Activated T-cell treated with anti-CD3 and anti-CD28 coated beads for 48 hours (primary cell): ENCODE data around the gene MBOAT2.
"Not testable (repeated sequence)": the region's sequence is repeated elsewhere in the genome, so short reads cannot be mapped to it uniquely, and the experiment has no call there.

Experiments
- DNase-seq: peaks from one replicate; pipeline ENCODE4 v3.0.0-alpha.2; 2020; ENCODE audit warnings: low read depth

The MBOAT2 gene

DNA sequence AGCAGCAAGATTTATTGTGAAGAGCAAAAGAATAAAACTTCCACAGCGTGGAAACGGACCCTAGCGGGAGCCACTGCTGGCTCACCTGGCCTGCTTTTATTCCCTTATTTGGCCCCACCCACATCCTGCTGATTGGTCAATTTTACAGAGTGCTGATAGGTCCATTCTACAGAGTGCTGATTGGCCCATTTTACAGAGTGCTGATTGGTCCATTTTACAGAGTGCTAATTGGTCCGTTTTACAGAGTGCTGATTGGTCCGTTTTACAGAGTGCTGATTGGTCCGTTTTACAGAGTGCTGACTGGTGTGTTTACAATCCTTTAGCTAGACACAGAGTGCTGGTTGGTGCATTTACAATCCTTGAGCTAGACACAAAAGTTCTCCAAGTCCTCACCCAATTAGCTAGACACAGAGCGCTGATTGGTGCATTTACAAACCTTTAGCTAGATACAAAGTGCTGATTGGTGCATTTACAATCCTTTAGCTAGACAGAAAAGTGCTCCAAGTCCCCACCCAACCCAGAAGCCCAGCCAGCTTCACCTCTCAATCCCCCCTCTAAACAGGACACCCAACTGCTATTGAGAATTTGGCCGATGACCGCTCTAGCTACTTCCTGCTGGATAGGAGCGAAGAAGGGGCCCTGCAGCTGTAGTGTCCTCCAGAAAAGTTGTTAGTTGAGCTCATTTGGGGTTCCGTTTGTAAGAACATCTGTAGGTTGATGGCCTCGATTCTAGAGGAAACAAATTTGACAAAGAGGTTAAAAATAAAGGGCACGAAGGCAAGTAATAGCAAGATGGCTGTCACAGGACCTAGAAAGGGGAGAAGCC lies 108.2 kb downstream of the MBOAT2 start:
- DNase-seq, result not testable (repeated sequence)

DNA sequence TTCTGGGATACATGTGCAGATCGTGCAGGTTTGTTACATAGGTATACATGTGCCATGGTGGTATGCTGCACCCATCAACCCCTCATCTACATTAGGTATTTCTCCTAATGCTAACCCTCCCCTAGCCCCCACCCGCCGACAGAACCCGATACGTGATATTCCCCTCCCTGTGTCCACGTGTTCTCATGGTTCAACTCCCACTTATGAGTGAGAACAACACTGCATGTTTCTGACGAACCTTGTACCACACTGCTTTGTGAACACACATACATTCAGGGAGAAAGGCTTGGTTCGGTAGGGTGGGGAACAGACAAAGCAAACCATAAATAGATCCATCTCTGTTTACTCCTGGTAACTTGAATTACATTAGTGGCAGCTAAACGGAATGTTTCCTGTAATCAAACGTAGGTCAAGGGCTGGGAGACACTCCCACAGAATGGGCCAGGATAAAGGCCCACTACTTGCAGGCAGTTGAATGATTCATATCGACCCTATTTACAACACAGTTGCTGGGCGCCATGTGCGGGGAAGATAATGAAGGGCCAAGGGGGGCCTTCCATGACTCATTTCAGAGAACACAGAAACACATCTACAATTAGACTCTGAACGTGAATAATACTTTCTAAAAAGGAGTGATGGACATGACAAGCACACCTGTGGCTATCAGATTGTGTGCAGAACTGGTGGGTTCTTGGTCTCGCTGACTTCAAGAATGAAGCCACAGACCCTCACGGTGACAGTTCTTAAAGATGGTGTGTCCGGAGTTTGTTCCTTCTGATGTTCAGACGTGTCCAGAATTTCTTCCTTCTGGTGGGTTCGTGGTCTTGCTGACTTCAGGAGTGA lies 109.3 kb downstream of the MBOAT2 start:
- DNase-seq, result no peak

DNA sequence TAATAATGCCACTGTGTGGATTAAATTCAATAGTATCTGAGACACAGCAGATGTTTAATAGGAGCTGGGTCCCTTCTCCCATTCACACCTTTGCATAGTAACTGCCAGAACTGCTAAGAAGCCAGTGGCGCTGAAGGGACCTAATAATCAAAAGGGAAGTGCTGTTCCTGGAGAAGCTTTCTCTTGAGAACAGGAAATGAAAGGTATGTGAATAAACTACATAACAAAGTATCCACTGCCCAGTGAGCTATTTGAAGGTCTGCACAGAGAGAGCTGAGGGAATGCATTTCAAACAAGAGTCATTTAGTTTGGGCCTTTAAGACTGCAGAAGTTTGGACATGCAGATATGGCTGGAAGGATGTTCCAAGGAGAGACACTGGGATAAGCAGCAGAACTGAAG lies 110.0 kb downstream of the MBOAT2 start:
- no peak for DNase-seq

DNA sequence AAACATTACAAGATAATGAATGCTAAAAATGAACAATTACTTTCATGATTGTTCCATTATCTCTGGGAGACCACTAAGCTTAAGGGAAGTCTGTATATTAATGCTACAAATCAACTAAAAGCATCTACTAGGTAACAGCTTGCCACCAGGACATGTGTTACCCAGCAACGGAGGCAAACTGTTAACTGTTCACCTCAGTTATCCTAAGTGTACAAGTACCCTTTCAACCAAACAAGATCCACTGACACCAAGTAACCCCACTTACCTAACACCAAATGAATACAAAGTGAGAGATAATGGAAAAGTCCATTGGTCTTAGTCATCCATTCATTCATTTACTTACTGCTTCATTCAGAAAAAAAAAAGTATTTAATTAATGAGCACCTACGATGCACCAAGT lies 111.4 kb downstream of the MBOAT2 start:
- DNase-seq, result no peak

DNA sequence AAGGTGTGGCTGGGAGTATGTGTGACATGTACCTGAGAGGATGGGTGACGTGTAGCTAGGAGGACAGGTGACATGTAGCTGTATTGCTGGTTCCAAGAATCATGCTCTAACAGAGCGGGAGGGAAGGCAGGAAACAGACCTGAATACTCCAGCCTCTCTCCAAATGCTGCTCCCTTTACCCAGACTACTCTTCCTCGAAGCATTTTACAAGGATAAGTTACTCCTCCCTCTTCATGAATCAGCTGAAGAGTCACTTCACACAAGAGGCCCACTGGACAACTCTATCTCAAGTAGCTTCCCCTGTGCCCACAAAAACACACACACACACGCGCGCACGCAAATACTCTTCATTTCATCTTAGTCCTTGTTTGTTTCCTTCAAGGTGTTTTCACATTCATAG lies 113.5 kb downstream of the MBOAT2 start:
- DNase-seq, result no peak

DNA sequence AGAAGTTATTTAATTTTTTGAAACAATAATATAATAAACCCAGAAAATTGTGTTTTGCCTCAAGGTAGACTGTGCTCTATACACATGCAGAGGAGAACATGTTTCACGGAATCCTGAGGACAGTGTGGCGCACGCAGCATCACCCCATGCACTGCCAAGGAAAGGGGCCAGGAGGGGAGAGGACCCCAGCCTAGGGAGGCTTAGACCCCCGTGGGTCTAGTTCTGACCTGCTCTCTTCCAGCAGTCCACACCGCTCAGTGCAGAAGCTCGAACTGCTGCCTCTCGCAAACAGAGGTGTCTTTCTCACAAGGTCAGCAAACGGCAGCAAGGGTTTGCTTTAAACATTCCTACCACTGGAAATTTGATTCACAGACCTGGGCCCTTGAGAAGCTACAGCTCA lies 114.5 kb downstream of the MBOAT2 start:
- DNase-seq, result no peak

DNA sequence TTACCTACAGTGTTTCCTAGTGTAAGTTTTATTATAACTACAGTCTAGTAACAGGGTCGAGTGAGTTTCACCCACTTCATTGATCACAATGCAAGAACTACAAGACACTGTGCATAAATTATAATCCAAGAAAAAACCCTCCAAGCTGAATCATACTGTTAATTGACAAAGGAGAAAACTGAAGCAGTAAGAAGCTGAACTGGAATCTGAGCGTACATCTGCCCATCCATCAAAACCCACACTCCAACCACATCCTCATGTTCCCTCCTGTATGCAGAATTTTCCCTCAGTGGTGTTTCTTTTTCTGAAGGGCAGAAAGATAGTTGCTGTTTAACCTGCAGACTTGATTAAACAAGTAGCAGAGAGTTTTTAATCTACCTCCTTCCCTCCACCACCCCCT lies 116.6 kb downstream of the MBOAT2 start:
- DNase-seq, result no peak

DNA sequence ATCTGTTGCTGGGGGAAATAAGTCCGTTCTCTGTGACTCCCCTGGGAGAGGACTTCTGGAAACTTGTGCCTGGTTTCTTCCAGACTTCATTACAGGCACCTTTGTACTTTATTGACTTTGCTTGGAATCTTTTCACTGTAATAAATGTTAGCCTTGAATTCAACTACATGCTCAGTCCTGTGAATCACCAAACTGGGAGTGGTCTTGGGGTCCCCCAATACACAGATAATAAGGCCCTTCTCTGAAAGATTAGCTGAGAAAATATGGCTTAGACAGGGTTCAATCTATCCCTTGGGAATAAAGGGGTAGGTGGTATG lies 117.3 kb downstream of the MBOAT2 start:
- DNase-seq, result no peak

DNA sequence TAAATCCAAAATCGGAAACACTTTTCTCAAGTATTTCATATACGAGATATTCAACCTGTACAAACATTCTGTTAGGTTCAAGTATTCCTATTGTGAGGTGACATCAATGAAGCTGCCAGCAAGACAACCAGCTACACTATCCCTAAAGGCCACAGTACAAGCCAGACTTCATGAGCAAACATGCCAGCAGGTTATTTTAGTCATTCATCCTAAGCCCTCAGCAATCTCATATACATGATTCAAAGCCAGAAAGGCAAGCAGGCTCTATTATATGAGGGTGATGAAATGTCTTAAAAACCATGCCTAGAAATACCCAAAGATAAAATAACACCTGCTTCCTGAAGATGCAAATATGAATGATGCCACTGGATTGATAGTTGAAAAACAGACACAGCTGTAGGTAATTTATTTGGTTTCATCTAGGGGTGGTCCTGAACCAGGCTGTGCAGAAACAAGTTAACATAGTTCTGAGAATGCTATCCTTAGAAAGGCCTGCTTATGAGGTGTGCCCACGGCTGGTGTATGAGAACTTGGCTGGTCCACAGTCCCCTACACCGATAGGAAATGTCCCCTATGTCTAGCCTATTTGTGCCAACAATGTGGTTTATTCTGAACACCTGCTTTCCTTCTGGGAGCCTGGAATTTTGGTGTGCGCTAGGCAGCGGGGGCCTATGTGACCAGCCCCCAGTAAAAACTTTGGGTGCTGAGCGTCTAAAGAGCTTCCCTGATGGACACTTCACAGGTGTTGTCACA lies 117.9 kb downstream of the MBOAT2 start:
- DNase-seq, result no peak

DNA sequence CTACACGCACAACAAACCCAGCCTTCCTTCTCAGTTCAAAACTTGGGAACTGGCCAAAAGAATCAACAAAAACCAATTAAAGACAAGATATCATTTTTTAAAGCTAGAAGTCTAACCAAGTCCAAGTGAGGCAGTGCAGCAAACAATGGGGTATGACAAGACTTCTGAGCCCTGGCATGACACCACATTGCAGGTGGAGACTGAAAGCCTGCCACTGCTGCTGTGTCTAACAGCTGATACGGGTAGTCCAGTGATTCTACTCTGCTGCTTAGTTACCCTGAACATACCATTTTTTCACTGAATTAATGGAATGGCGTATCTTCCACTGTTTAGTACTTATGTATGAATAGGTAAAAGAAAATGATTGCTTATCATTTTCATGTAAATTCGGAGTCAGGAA lies 118.7 kb downstream of the MBOAT2 start:
- no peak for DNase-seq

DNA sequence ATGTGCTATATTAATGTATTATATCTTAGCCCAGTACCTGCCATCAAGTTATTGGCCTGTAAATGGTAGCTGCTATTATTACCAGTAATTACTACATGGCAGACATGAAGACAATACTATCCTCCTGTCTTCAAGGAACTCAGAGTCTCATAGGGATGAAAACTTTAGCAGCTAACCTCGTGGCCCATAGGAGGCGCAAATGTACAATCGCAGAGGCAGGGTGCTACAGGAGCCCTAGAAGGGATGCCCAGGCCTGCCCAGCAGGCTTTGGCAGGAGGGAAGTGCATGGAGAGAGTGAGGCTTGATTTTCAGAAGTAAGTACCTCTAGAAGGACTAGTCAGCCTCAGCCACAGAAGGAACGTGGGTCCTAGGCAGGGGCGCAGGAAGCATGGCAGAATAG lies 121.4 kb downstream of the MBOAT2 start:
- DNase-seq, result no peak

DNA sequence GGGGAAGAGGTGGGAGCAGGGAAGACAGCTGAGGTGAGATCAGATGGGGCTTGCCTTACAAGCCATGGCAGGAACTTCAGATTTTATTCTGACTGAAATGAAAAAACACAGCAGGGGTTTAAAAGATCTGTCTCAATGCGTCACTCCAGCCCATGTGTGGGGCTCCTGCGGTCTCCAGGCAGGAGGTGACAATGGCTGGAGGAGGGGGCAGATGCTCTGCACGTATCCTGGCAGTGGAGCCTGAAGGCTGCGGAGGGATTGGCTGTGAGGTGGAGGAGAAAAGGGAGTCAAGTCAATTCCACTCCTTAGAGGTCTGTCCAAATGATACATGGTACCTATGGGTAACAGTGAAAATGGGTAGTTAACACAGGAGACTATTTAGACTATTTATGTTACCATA lies 125.6 kb downstream of the MBOAT2 start:
- no peak for DNase-seq

DNA sequence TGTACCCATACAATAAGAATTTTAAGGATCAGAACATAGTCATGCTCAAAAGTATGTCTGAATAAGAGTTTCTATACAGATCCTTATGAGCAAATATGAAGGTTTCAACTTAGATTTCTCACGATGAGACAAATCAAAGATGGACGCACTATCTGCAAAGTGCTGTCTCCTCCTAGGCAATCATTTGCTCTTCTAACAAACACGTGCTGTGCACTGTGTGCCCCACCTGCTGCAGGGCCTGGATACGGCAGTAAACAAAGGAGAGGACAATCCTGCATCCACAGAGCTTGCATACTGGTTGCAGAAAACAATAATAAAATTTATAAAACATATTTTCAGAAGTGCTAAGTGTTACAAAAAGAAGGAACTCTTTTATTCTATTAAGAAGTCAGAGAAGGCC lies 126.2 kb downstream of the MBOAT2 start:
- no peak for DNase-seq

DNA sequence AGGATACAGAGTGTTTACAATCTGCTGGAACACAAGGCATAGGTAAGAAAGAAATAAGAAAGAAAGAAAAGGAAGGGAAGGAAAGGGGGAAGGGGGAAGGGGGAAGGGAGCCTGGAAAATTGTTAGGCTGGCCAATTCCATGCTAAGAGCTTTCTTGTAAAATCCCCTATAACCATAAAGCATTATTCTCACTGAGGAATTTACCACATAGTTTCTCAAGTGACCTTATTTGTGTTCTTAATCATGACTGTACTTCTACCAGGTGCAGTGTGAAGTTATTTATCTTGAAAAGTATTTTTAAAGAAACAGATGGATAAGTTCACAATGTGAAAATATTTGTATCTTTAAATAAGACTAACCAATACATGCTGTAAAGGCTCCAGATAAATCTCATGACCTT lies 126.9 kb downstream of the MBOAT2 start:
- no peak for DNase-seq

DNA sequence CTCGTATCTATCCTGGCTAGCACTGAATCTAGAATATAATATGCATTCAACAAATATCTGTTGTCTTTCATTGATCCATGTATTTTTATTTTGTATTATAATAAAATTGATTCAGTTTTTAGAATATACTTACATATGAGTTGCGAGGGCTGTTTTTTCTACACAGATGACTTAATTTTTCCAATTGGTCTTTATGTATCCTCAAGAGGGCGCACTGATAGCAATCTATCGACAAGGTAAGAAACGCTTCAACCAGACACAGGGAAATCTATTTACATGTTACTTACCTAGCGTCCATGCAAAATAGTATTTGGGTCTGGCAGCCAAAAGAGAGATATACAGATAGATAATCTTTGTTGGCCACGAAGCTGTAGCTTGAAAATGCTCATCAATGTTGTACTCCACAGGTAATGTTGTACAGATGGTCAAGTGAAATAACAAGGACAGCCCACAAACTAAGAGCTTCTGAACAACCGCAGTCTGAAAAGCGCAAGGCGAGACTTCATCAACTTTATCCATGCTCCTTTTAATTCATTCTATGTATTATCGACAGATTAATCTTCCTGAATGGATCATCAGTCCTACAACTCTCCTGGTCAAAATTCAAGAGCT lies 130.6 kb downstream of the MBOAT2 start:
- no peak for DNase-seq

DNA sequence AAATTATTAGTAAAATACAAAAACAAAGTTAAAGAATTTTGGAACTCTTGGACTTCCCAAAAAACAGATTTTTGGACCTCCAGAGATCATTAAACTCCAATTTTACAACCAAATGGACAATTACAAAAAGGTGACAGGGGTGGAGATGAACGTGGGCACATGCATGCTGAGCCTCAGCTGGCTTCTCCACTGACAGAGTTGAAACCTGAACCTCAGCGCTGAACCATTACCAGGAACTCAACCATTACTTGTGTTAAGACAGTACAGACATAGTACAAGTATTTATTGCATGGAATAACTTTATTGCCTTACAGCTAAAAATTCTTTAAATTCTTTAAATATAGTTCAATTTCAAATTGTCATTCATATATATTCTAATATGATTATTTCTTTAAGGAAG lies 133.0 kb downstream of the MBOAT2 start:
- no peak for DNase-seq

DNA sequence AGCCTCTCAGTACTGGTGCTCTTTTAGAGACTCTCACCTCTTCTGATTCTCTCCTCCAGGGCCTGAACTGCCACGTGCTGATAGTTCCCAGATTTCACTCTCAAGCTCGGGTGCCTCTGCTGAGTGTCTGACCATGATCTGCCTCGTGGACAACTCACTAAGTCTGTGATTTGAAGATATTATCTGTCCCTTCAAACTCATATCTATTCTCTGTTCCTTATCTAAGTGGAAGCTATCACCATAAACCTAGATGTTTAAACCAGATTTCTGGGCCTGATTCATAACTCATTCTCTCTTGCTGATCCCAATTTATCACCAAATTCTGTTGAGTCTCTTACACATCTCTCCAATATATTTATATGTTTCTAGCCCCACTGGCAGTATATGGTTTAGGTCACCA lies 136.1 kb downstream of the MBOAT2 start:
- no peak for DNase-seq

DNA sequence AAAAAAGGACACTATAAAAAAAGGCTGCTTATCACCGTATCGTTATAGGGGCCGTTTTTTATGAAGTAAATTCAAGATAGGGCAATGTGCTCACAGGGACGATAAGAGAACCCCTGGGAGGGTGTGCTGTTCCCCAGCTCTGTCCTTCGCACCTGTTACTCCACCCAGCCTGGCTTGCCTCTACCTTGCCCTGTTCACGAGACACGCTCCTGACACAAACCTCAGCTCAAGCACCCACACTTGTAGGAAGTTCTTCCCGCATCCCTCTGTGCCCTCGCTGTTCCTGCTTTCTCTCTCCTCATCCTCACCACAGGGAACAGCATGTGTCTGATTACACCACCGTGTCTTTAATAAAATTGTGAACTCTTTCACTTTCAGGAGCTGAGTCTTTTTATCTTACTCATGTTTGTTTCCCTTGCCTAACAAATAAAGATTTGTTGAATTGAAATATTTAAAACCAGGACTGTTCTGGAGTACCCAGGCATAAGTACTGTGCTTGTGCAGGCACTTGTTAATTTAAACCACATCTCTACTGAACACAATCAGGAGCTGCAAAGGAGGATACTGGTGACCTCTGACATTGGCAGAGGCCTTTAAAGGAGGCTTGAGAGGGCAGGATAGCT lies 140.0 kb downstream of the MBOAT2 start:
- DNase-seq, result no peak

DNA sequence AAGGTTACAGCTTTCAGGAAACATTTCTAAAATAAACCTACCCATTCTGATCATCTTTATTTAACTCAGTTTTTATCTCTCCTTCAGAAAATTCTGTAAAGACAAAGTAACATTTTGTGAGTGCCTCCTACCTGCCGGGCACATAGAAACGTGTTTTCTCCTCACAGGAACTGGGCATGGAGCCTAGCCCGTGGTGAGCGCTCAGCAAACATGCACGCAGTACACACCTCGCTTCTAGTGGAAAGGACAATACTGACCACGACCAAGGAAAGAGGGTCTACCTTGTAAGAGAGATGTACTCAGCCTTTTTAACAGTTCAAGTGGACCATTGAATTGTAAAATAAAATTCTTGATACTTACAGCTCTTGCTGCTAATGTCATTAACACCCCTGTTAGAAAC lies 141.3 kb downstream of the MBOAT2 start:
- DNase-seq, result no peak

DNA sequence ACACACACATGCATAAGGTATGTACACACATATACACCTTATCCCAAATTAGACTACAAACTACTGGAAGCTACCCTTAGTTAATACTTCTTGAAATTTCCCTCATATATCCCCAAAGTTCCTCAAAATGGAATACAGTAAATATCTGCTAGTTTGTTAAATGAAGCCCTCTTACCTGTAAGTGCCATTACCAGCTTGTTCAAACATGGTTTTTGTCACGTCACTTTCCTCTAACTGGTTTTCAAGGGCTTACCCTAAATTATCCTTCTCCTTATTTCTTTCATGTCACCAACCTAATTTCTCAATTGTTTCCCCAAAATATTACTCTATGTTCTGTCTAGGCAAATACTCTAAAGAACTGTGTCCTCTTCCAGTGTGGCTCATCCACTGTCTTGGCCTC lies 141.7 kb downstream of the MBOAT2 start:
- DNase-seq, result no peak

DNA sequence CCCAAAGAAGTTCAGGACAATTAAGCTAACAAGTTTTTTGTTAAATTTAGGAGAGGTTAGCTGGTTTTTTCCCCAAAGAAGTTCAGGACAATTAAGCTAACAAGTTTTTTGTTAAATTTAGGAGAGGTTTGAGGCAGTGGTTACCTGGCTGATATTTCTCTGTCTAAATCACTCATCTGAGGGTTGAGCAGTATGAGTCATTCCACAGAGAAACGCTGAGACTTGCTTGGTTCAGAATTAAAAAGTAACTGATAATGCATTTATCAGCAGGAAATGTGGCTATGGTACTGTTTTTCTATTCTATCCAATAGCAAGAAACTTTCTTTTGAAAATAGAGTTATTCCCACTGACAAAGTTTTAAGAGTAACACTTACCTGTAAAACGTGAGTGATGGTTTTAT lies 143.2 kb downstream of the MBOAT2 start:
- DNase-seq, result no peak

DNA sequence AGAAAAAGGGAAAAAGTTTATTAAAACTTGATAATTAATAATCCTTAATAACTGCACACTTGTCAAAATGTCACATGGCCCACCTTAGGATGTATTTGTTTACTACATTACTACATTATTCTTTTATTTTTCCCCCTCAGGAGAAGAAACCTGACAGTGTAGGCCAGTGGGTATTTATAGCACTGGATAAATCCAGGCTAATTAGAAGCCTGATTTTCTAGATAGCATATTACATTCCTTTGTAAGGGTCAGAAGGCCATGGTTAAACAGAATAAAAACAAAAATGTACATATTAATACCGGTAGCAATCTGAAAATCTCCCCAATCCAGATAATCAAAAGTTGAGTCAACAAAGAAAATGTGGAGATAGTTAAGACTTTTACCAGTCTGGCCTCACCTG lies 144.6 kb downstream of the MBOAT2 start:
- no peak for DNase-seq
